ENCODE data around the gene MCTS1.

The MCTS1 gene

GRCh38 chrX:120603707-120604360, at the start of gene MCTS1:
Gene MCTS1 (plus strand): TSS chrX:120604101. CDS start chrX:120604237, 136 bp downstream.
- DNase-seq (ENCODE audit: low spot score), result peak; percentile 73
- CTCF ChIA-PET, result interaction anchor here (0.6 kb wide), 1 partner anchor 356 kb away, joined by 3 read pairs; no protein-coding TSS in a partner anchor
- POLR2A ChIA-PET (ENCODE audit: low non-redundant PET), result interaction anchor here (0.6 to 0.8 kb wide), 5 partner anchors 19 to 751 kb away, joined by 3 to 4 read pairs (median 3); partner anchors contain the start of gene UPF3B
- H3K27ac ChIP-seq, result peak within 1 kb of the TSS; percentile 87
- TF ChIP-seq, protein P1, sequence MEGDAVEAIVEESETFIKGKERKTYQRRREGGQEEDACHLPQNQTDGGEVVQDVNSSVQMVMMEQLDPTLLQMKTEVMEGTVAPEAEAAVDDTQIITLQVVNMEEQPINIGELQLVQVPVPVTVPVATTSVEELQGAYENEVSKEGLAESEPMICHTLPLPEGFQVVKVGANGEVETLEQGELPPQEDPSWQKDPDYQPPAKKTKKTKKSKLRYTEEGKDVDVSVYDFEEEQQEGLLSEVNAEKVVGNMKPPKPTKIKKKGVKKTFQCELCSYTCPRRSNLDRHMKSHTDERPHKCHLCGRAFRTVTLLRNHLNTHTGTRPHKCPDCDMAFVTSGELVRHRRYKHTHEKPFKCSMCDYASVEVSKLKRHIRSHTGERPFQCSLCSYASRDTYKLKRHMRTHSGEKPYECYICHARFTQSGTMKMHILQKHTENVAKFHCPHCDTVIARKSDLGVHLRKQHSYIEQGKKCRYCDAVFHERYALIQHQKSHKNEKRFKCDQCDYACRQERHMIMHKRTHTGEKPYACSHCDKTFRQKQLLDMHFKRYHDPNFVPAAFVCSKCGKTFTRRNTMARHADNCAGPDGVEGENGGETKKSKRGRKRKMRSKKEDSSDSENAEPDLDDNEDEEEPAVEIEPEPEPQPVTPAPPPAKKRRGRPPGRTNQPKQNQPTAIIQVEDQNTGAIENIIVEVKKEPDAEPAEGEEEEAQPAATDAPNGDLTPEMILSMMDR (conservative IDR thresholded peaks at IDR 0.05; ENCODE audit: low read depth), result no peak

DNA sequence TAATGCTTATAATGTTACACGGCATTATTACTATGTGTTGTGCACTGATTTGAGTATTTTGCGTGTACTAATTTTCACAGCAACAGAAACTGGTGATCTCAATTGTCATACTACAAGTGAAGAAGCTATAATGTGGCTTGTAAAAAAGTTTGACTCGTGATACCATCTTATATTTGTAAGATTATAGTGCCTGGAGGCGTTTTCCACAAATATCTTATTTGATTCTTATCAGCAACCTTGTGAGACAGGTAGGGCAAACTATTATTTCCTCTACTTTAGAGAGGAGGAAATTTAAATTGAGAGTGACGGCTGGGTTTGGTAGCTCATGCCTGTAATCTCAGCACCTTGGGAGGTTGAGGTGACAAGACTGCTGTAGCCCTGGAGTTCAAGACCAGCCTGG, 47.6 kb upstream of the MCTS1 start:
- DNase-seq (ENCODE audit: low spot score), result no peak
- TF ChIP-seq, protein P1 (conservative IDR thresholded peaks at IDR 0.05; ENCODE audit: low read depth), result no peak
- ChIA-PET CTCF (no interaction called here), POLR2A (ENCODE audit: low non-redundant PET) (no interaction called here)
- no peak overlapping the region for H3K27ac ChIP-seq

- ChIA-PET CTCF (interaction anchor here (0.6 kb wide), 1 partner anchor 580 kb away, joined by 3 read pairs; no protein-coding TSS in a partner anchor), POLR2A (ENCODE audit: low non-redundant PET) (no interaction called here)
- H3K27ac ChIP-seq, result peak overlapping the region; percentile 94
These were observed 44.1 kb upstream of the MCTS1 start for GRCh38 chrX:120559804-120560203.

GRCh38 chrX:120560405-120560841, 43.5 kb upstream of the MCTS1 start:
- DNase-seq (ENCODE audit: low spot score), result no peak
- ChIA-PET POLR2A (ENCODE audit: low non-redundant PET) (interaction anchor here (0.8 kb wide), 1 partner anchor 45 kb away, joined by 3 read pairs; no protein-coding TSS in a partner anchor), CTCF (interaction anchor here (0.6 kb wide), 1 partner anchor 581 kb away, joined by 3 read pairs; no protein-coding TSS in a partner anchor)
- peak overlapping the region; percentile 94 for H3K27ac ChIP-seq
- TF ChIP-seq, protein P1 (conservative IDR thresholded peaks at IDR 0.05; ENCODE audit: low read depth), result no peak

More at GRCh38 chrX:120559804-120560203, 44.1 kb upstream of the MCTS1 start:
- DNase-seq (ENCODE audit: low spot score), result no peak
- TF ChIP-seq, protein P1 (conservative IDR thresholded peaks at IDR 0.05; ENCODE audit: low read depth), result no peak

DNA sequence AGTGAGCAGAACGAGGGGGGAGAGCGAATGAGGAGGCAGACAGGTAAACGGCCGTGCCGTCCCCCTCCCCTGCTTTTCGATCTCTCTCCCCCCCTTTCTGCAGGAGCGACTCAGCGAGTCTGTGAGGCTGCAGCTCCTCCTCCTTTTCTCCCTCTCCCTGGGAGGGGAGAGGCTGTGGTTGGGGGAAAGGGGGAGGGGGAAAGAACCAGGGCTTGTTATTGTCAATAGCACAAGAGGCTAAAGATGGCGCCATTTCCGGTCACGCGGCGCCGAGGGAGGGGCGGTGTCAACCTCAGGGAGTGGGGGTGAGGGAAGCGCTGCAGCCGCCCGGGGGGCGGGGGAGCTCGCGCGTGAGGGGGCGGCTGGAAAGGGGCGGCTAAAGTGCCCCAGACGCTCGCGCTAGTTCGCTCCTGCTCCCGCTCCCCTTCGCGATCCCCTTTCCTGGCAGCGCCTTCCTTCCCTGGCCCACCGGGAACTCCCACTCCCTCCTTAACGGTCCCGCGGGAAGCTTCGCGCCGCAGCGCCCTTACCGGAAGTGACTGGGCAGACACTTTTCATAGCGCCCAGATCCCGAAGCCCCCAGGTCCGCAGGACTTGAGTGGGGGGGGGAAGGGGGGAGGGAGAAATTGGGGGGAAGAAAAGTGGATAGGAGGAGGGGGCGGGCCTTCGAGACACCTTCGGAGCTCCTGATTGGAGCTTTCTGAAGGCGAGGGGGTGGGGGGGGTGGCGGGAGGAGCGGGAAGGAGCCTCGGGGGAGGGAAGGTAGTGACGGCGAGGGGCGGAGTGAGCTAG, 42.9 kb upstream of the MCTS1 start, which contains the start of gene CUL4B:
TSS of gene CUL4B (minus strand) at position 121 of the 792 bp plus-strand sequence. CDS start 324 bp downstream, outside the sequence.
- DNase-seq (ENCODE audit: low spot score), result peak; percentile 85
- TF ChIP-seq, protein P1 (conservative IDR thresholded peaks at IDR 0.05; ENCODE audit: low read depth), result no peak
- ChIA-PET CTCF (no interaction called here), POLR2A (ENCODE audit: low non-redundant PET) (interaction anchor here (0.8 to 0.9 kb wide), 2 partner anchors 43 to 45 kb away, joined by 3 read pairs; no protein-coding TSS in a partner anchor)
- peak within 1 kb of the TSS; percentile 94 for H3K27ac ChIP-seq

All from RWPE1 (cell line).